SKM-1 (cell line): ENCODE data around the gene GALNT9.
"Not testable (repeated sequence)": the region's sequence is repeated elsewhere in the genome, so short reads cannot be mapped to it uniquely, and the experiment has no call there.

Experiments used
- DNase-seq: peaks from one replicate; lab custom pipeline; 2025; ENCODE audit not compliant: unreplicated experiment; lab: John Stamatoyannopoulos, UW

The GALNT9 gene

GRCh38 chr12:132253698-132254480, 75.5 kb downstream of the GALNT9 start:
- no peak for DNase-seq

GRCh38 chr12:132252981-132253380, 76.4 kb downstream of the GALNT9 start:
- not testable (repeated sequence) for DNase-seq

GRCh38 chr12:132251741-132252490, 77.5 kb downstream of the GALNT9 start:
- no peak for DNase-seq

- DNase-seq = no peak
Observed at GRCh38 chr12:132251310-132251709, 78.1 kb downstream of the GALNT9 start.

GRCh38 chr12:132250707-132251106, 78.7 kb downstream of the GALNT9 start:
- no peak for DNase-seq

- no peak for DNase-seq
Observed at GRCh38 chr12:132249689-132250478, 79.5 kb downstream of the GALNT9 start.

- DNase-seq = no peak
Observed at GRCh38 chr12:132248453-132249167, 80.8 kb downstream of the GALNT9 start.

- DNase-seq = no peak
Observed at GRCh38 chr12:132247718-132248452, 81.5 kb downstream of the GALNT9 start.

- DNase-seq = no peak
Observed at GRCh38 chr12:132246997-132247717, 82.2 kb downstream of the GALNT9 start.

- DNase-seq = no peak
Observed at GRCh38 chr12:132245521-132246101, 83.8 kb downstream of the GALNT9 start.

- DNase-seq = no peak
Observed at GRCh38 chr12:132244724-132245295, 84.6 kb downstream of the GALNT9 start.

- no peak for DNase-seq
Observed at GRCh38 chr12:132243596-132244310, 85.6 kb downstream of the GALNT9 start.

- DNase-seq = not testable (repeated sequence)
Observed at GRCh38 chr12:132243171-132243570, 86.2 kb downstream of the GALNT9 start.

- not testable (repeated sequence) for DNase-seq
Observed at GRCh38 chr12:132240669-132241007, 88.8 kb downstream of the GALNT9 start.

- no peak for DNase-seq
Observed at GRCh38 chr12:132239796-132240668, 89.4 kb downstream of the GALNT9 start.

- no peak for DNase-seq
Observed at GRCh38 chr12:132239392-132239791, 90.0 kb downstream of the GALNT9 start.

- no peak for DNase-seq
Observed at GRCh38 chr12:132238884-132239283, 90.5 kb downstream of the GALNT9 start.
